GM21423 (cell line): ENCODE data around the gene SPACA7.
"Not testable (repeated sequence)": the region's sequence is repeated elsewhere in the genome, so short reads cannot be mapped to it uniquely, and the experiment has no call there.

ENCODE experiments used
- ATAC-seq: cut with Tn5 transposase; IDR thresholded peaks from one replicate; pipeline ENCODE4 v1.9.1; 2021; ENCODE audit warnings: mild to moderate bottlenecking, moderate library complexity; ENCODE audit not compliant: unreplicated experiment

SPACA7 gene

GRCh38 chr13:112349681-112350080 is 26.5 kb upstream of the SPACA7 start:
- no peak for ATAC-seq

DNA sequence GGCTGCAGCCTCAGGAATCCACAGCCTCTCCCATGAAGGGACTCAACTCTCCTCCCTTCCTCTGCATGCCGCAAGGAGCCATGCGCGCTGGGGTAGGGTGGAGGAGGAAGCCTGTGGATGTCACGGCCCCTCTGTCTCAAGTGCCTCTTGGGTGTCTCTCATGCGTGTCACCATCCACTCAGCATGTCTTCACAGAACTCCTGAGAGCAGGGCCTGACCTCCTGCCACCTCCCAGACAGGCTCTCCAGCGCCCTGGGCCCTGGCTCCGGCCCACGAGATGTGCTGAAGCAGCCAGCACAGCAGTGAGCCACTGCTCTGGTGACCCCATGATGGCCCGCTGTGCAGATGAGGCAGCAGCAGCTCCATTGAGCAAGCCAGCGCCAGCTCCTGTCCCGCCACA is 25.9 kb upstream of the SPACA7 start:
- ATAC-seq, result no peak

GRCh38 chr13:112351825-112352224 is 24.3 kb upstream of the SPACA7 start:
- ATAC-seq, result no peak

DNA sequence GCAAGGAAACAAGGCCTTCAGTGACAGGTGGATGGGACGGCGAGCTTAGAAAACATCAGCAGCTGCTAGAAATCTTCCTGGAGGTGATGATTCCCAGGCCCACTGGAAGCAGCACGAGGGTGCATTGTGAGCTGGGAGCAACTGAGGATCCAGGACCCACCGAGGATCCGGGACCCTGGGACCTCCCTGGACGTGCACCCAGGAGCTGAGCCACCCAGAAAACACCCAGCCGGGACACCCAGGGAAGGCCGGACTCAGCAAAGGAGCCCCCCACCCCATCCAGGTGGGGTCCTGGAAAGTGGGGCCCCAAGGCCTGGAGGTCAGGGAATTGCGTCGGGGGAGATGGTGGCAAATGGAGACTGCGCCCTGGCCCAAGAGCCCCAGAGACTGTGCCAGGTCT is 22.3 kb upstream of the SPACA7 start:
- ATAC-seq, result no peak

- ATAC-seq, result no peak
Measured at GRCh38 chr13:112354330-112355273, 21.6 kb upstream of the SPACA7 start.

DNA sequence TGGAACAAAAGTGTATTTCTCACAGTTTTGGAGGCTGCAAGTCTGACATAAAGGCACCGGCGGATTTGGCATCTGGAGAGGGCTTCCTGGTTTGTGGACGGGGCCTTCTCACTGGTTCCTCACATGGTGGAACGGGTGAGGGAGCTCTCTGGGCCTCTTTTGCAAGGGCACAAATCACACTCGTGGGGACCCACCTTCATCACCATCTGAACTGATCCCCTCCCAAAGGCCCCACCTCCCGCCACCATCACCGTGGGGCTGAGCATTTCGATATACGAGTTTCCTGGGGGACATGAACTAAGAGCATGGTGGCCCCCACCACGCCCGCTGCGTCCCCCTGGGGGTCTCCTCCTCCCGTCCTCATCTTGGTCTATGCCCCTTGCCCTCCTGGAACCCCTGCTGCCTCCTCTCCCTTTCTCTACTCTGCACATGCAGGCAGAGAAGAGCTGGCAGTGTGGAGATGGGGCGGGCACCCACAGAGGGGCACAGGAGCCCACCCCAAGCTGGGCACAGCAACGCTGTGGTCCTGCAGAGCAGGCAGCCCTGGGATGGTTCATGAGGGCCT is 20.8 kb upstream of the SPACA7 start:
- no peak for ATAC-seq

DNA sequence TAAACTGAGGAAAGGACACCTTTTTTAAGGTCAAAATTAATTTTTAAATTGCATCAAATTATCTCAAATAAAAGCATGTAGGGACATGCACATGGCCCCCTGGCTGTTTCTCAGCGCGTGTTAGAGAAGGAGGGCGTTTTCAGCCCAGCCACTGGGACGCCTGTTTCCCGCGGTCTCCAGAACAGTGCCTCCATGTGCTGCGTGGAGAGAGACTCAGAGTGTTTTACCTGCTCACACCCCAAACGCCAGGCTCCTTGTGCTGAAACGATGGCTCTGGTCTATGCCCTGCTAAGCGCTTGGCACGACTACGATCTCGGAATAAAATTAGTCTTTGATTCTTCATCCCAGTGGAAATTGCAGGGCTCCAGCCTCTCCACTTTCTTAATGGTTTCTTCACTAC is 20.0 kb upstream of the SPACA7 start:
- no peak for ATAC-seq

DNA sequence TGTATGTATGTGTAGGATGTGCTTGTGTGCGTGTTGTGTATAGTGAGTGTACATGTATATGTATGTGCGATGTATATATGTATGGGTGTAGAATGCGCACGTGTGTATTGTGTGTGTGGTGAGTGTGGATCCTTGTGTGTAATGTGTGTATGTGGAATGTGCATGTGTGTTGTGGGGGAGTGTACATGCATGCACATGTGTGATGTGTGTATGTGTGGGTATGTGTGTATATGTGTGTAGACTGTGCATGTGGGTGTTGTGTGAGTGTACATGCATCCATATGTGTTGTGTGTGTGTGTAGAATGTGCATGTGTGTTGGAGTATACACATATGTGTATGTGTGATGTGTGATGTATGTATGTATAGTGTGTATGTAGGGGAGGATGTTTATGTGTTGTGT is 18.0 kb upstream of the SPACA7 start:
- no peak for ATAC-seq

DNA sequence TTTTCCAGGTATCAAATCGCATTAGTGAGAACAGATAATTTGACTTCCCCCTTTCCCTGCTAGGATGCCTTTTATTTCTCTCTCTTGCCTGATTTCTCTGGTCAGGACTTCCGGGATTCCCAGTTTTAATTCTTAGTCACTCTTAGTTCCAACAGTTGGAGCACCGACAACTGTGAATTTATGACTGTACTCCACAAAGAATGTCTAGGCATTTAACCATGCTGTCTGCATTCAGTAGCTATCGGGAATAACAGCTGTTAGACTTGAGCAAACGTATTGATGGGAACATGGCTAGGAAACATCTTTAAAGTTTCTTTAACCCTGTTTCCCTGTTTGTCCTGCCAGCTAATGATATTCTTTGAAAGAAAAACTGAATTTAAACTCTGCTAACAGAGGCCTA is 14.1 kb upstream of the SPACA7 start:
- no peak for ATAC-seq

DNA sequence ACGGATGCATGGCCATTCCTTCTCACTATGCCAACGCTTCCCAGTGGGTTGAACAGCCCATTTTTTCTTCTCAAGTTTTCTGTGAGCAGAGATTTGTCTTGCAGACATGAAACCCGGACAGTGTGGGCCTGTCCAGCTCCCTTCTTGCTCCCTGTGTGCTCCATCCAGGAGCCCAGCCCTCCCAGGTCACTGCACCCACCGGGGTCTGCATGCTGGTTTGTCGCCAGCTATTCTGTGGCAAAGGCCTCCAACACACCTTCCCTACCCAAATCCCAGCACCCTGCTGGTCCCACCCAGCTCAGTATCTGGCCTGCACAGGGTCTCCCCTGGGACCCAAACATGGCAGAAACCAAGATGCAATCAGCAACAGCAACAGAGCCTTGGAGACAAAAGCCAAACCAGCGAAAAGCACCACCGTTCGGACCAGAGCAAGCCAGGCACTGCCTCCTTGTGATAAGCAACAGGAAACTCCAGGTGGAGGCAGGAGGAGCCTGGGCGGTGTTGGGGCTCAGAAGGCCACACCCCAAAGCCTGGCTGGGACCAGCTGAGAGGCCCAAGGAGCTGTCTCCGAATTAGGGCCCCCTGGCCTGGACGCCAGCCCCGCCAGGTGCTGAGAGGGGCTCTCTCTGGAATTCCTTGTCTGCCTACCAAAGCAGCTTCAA is 12.2 kb upstream of the SPACA7 start:
- ATAC-seq, result no peak

GRCh38 chr13:112366907-112367646 is 9.1 kb upstream of the SPACA7 start:
- no peak for ATAC-seq

- no peak for ATAC-seq
Measured at GRCh38 chr13:112368883-112369282, 7.3 kb upstream of the SPACA7 start.

DNA sequence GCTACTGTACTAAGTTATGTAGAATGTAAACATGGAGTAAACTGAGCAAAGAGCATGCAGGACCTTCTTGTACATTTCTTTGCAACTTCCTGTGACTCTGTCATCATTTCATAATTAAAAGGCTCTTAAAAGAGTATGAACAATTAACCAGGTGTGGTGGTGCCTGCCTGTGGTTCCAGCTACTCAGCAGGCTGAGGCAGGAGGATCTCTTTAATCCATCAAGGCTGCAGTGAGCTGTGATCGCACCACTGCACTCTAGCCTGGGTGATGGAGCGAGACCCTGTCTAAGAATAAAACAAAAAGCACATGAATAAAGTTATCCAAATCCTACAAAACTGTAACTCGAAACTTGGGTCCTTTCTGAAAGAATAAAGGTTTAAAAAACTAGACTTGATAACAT is 5.8 kb upstream of the SPACA7 start:
- ATAC-seq, result no peak

- no peak for ATAC-seq
Measured at GRCh38 chr13:112374271-112374670, 1.9 kb upstream of the SPACA7 start.

DNA sequence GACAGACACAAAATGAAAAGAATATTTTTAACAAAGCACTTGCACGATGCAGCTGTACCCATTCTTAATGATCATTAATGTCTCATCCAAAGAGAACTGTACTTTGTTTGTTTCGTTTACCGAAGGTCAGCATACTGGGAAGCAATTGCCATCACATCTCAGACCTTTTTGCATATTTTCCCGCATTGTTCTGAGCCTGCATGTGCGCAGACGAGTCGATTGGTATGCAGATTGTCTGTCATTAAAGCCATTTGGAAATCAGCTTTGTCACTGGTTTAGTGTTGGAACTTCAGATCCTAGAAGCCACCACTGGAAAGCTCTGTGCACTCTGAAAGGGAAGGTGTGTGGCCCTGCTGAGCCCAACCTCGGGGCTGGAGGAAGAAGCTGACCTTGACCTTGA is 15.6 kb downstream of the SPACA7 start:
- ATAC-seq, result no peak

GRCh38 chr13:112392719-112393118 is 16.6 kb downstream of the SPACA7 start:
- no peak for ATAC-seq

DNA sequence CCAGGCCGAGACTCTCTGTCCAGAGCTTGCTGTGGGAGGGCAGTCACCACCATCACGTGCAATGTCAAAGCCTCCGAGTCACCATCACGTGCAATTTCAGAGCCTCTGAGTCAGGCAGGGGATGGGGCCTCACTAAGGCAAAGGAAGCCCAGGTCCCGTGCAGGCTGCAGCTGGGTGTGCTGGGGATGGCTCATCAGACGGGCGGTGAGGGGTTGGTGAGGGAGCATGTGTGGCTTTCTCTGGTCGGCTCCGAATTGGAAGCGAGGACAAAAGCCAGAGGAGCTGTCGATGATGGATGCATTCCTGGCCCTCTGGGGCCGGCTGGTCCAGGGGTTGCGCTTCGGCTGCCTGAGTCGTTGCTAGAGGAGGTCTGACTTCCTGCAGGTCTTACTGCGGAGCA is 18.9 kb downstream of the SPACA7 start:
- ATAC-seq, result not testable (repeated sequence)

GRCh38 chr13:112395941-112396340 is 19.8 kb downstream of the SPACA7 start:
- not testable (repeated sequence) for ATAC-seq

DNA sequence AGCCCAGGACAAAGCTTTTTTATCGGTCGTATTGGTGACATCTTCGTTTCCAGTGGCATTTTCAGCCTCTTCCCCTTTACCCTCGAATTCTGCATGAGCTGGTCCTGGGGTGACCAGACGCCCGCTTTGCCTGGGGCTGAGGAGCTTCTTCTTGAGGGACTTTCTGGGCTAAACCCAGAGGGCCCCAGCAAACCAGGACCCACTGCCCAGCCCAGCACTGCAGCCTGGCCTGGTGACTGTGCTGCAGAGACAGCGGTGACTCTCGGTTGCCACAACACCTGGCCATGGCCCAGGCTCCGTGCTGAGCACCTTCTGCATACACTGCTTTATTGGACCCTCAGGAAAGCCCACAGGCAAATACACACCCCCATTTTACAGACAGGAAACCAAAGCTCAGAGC is 21.0 kb downstream of the SPACA7 start:
- no peak for ATAC-seq

- ATAC-seq, result not testable (repeated sequence)
Measured at GRCh38 chr13:112398347-112398746, 22.2 kb downstream of the SPACA7 start.

DNA sequence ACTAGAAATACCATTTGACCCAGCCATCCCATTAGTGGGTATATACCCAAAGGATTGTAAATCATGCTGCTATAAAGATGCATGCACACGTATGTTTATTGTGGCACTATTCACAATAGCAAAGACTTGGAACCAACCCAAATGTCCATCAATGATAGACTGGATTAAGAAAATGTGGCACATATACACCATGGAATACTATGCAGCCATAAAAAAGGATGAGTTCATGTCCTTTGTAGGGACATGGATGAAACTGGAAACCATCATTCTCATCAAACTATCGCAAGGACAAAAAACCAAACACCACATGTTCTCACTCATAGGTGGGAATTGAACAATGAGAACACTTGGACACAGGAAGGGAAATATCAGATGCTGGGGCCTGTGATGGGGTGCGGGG is 33.7 kb downstream of the SPACA7 start:
- not testable (repeated sequence) for ATAC-seq
